HepG2 (cell line): ENCODE data around the gene SETD1A. TPM values are rescaled to one million over a fixed set of nuclear protein-coding genes. Genes with fewer than 3 reads are reported as not detected.

Experiments
- ATAC-seq: fragments of 200-7000 bp; cut with Tn5 transposase; 3 replicates; pipeline ENCODE4 v1.9.1; 2020; ENCODE audit warnings: mild to moderate bottlenecking, moderate library complexity
- BruUV-seq: library from RNA; stranded (reverse); fragments of 400-500 nt; replicated peaks from 2 replicates; lab custom pipeline; 2021; lab: Mats Ljungman, UMichigan
- CTCF ChIA-PET: fragments of 300-600 bp; formaldehyde crosslinking; extraction: SDS; loops from one replicate; lab custom pipeline; 2021; ENCODE audit warnings: low total read pairs, inconsistent platforms, low intra/inter-chr PET ratio; lab: Yijun Ruan, JAX
- POLR2A ChIA-PET: fragments of 350-600 bp; sonication (Branson Sonifier 250); formaldehyde crosslinking; loops from one replicate; lab custom pipeline; 2020; ENCODE audit warnings: antibody characterized with exemption, inconsistent platforms; lab: Yijun Ruan, JAX
- DNase-seq: peaks from one replicate; pipeline ENCODE4 v3.0.0-alpha.2; 2015; ENCODE audit warnings: low spot score
- FAIRE-seq: peaks from 3 replicates; lab custom pipeline; 2011; peaks lifted over from hg19 to GRCh38; lab: Jason Lieb, UNC
- H2AFZ ChIP-seq: one replicate; pipeline ENCODE4 v1.6.1; 2011; ENCODE audit warnings: low read length, inconsistent platforms
- H3K27ac ChIP-seq: fragments of 300-600 bp; 3 replicates; pipeline ENCODE4 v1.8.0; 2011; ENCODE audit warnings: mixed run types, mild to moderate bottlenecking, mixed read lengths, low read length, inconsistent platforms; ENCODE audit not compliant: insufficient read depth; ENCODE audit errors: extremely low read length
- H3K27me3 ChIP-seq, 2 experiments: fragments of 200-600 bp in 1 of 2; 2 replicates in 1 of 2; 3 replicates in 1 of 2; pipeline versions ENCODE4 v1.6.0 to v1.8.0; 2011; ENCODE audit warnings: low read length in 2 of 2, mild to moderate bottlenecking in 2 of 2, moderate library complexity in 2 of 2, inconsistent platforms in 1 of 2; ENCODE audit not compliant: insufficient read depth in 2 of 2, control insufficient read depth in 1 of 2
- H3K36me3 ChIP-seq, 2 experiments: fragments of 200-600 bp in 1 of 2; replicated peaks in 1 of 2; 2 replicates in 1 of 2; 3 replicates in 1 of 2; pipeline versions ENCODE4 v1.5.1 to v1.8.0; 2011; ENCODE audit warnings: low read length in 2 of 2, inconsistent platforms in 1 of 2; ENCODE audit not compliant: insufficient read depth in 2 of 2, control insufficient read depth in 1 of 2
- H3K4me1 ChIP-seq: 2 replicates; pipeline ENCODE4 v1.5.1; 2012; ENCODE audit warnings: low read length, inconsistent platforms; ENCODE audit not compliant: insufficient read depth
- H3K4me2 ChIP-seq: 2 replicates; pipeline ENCODE4 v1.6.0; 2011; ENCODE audit warnings: low read depth, low read length, inconsistent platforms
- H3K4me3 ChIP-seq, 3 experiments: fragments of 200-600 bp in 1 of 3; sonication (generic), shearing (Covaris generic) in 1 of 3; replicated peaks in 1 of 3; 2 replicates each; pipeline ENCODE4 v1.5.1; 2011 to 2016; ENCODE audit warnings: low read length in 3 of 3, inconsistent platforms in 2 of 3, low read depth in 2 of 3, mild to moderate bottlenecking in 2 of 3, control low read depth in 1 of 3, mixed read lengths in 1 of 3; ENCODE audit not compliant: insufficient read depth in 1 of 3
- H3K79me2 ChIP-seq: one replicate; pipeline ENCODE4 v1.6.1; 2011; ENCODE audit warnings: low read length, inconsistent platforms; ENCODE audit not compliant: insufficient read depth
- H3K9ac ChIP-seq: 2 replicates; pipeline ENCODE4 v1.6.0; 2011; ENCODE audit warnings: mild to moderate bottlenecking, low read depth, low read length, inconsistent platforms; ENCODE audit not compliant: insufficient read depth
- H3K9me3 ChIP-seq: 2 replicates; pipeline ENCODE4 v1.5.1; 2012; ENCODE audit warnings: mild to moderate bottlenecking, low read length
- H4K20me1 ChIP-seq: 2 replicates; pipeline ENCODE4 v1.6.0; 2011; ENCODE audit warnings: inconsistent platforms, mild to moderate bottlenecking, low read length, moderate library complexity; ENCODE audit not compliant: insufficient read depth
- CENPX ChIP-seq: sonication (generic); formaldehyde crosslinking; IDR thresholded peaks from 2 replicates; pipeline ENCODE4 v1.9.0; 2021; ENCODE audit warnings: mild to moderate bottlenecking, missing genetic modification reagents, moderate library complexity
- CHD2 ChIP-seq: IDR thresholded peaks from 2 replicates; pipeline ENCODE4 v1.6.1; 2011; ENCODE audit warnings: low read depth, low read length, improper control_type of control experiment
- CHD4 ChIP-seq: fragments of 200-600 bp; sonication (generic); IDR thresholded peaks from 2 replicates; pipeline ENCODE4 v1.7.0; 2017; ENCODE audit warnings: mild to moderate bottlenecking, low read length, borderline replicate concordance
- FOXK1 ChIP-seq: sonication (generic); formaldehyde crosslinking; IDR thresholded peaks from 2 replicates; pipeline ENCODE4 v1.4.0; 2020; ENCODE audit warnings: low read depth, missing genetic modification reagents, borderline replicate concordance
- HNRNPUL1 ChIP-seq: fragments of 200-400 bp; formaldehyde crosslinking; IDR thresholded peaks from 2 replicates; pipeline ENCODE4 v1.6.1; 2017; ENCODE audit warnings: low read depth, mild to moderate bottlenecking, low read length, moderate library complexity
- IRF9 ChIP-seq: sonication (generic); formaldehyde crosslinking; IDR thresholded peaks from 2 replicates; pipeline ENCODE4 v1.8.0; 2022; ENCODE audit warnings: missing genetic modification reagents, mild to moderate bottlenecking, borderline replicate concordance
- ZNF251 ChIP-seq: sonication (generic); formaldehyde crosslinking; IDR thresholded peaks from 2 replicates; pipeline ENCODE4 v1.9.0; 2021; ENCODE audit warnings: mild to moderate bottlenecking, missing genetic modification reagents
- ZNF44 ChIP-seq: sonication (generic); formaldehyde crosslinking; IDR thresholded peaks from 2 replicates; pipeline ENCODE4 v1.5.1; 2020; ENCODE audit warnings: mild to moderate bottlenecking, missing genetic modification reagents
- ZNF556 ChIP-seq: sonication (generic); formaldehyde crosslinking; IDR thresholded peaks from 2 replicates; pipeline ENCODE4 v1.4.0; 2020; ENCODE audit warnings: mild to moderate bottlenecking, missing genetic modification reagents, borderline replicate concordance
- ZNF724P ChIP-seq: sonication (generic); formaldehyde crosslinking; IDR thresholded peaks from 2 replicates; pipeline ENCODE4 v1.8.0; 2022; ENCODE audit warnings: missing genetic modification reagents, borderline replicate concordance
- ZNF776 ChIP-seq: sonication (generic); formaldehyde crosslinking; IDR thresholded peaks from 2 replicates; pipeline ENCODE4 v1.4.0; 2020; ENCODE audit warnings: mild to moderate bottlenecking, missing genetic modification reagents
- WGBS: methylation state at CpG from one replicate; pipeline ENCODE4 v1.1.6; 2017; ENCODE audit warnings: low lambda C conversion rate; 5-methylcytosine and 5-hydroxymethylcytosine counted together
- in situ Hi-C: cut with HindIII; loops from 2 replicates; pipeline ENCODE4 v1.10.0; 2017; ENCODE audit warnings: low pct_unique_long_range_greater_than_20kb; ENCODE audit not compliant: extremely low pct_ligation_motif_present
- intact Hi-C: fragments of 100-400 bp; cut with micrococcal nuclease; formaldehyde crosslinking; loops from one replicate; pipeline ENCODE4 v1.10.0; 2022; ENCODE audit not compliant: unreplicated experiment
- polyA plus RNA-seq, 8 experiments: library from polyadenylated mRNA; depleted of rRNA in 3 of 8; stranded (reverse) in 7 of 8; unstranded in 1 of 8; fragments of >200 nt; fragmentation: Illumina TruSeq in 4 of 8; extraction: Trizol in 4 of 8; gene quantifications; 2 replicates each; pipeline versions ENCODE4 v1.2.1 to v1.2.3, GENCODE V29; 2011 to 2016; ENCODE audit warnings: low read depth in 4 of 8, missing spikeins in 1 of 8, mixed read lengths in 1 of 8; ENCODE audit not compliant: insufficient read depth in 1 of 8
- total RNA-seq, 5 experiments: library from RNA; depleted of rRNA; stranded (reverse); fragments of >200 nt; fragmentation: Illumina TruSeq; extraction: Trizol; gene quantifications; 2 replicates each; pipeline ENCODE4 v1.2.3, GENCODE V29; 2016; ENCODE audit warnings: low read depth in 1 of 5
- TF ChIP-seq, protein P1 (sequence below): sonication (generic); formaldehyde crosslinking; IDR thresholded peaks from 2 replicates; pipeline ENCODE4 v1.8.0; 2022; ENCODE audit warnings: low read depth, missing genetic modification reagents
- TF ChIP-seq, protein P2 (sequence below): sonication (generic); formaldehyde crosslinking; IDR thresholded peaks from 2 replicates; pipeline ENCODE4 v1.5.0; 2020; ENCODE audit warnings: missing genetic modification reagents
- TF ChIP-seq, protein P3 (sequence below): IDR thresholded peaks from 2 replicates; pipeline ENCODE4 v1.6.1; 2012; ENCODE audit warnings: low read length, improper control_type of control experiment

Gene SETD1A
- total and polyA plus RNA-seq, 2 of the 13 experiments (the other 11 are each of a cell fraction or from before 2014, with no cell fraction given) = 3.8 to 5.6 TPM

DNA sequence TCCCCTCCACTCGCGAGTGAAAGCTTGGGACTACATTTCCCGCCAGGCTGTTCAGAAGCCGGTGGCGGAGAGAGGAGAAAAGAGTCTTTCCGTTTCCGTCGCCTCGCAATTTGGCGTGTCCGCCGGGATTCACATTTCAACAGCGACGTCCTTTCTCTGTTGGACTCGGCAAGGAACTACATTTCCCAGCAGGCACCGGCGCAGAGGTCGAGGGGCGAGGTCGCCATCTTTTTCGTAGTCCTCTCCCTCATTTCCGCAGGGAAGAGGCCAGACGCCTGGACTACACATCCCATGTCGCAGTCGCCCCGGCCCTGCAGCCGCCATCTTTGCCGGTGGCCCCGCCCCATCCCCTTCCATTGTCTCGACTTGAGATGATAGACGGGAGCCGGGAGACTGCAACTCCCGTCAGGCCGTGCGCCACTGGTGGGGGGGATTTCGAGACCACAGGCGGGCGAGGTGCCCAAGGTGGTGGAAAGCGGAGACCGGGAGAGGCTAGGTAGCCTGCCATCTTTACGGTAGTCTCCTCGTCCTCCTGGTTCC is 35.1 kb upstream of the SETD1A start (continued):
- TF ChIP-seq ZNF251 (CRISPR knock-in tag) = no peak

DNA sequence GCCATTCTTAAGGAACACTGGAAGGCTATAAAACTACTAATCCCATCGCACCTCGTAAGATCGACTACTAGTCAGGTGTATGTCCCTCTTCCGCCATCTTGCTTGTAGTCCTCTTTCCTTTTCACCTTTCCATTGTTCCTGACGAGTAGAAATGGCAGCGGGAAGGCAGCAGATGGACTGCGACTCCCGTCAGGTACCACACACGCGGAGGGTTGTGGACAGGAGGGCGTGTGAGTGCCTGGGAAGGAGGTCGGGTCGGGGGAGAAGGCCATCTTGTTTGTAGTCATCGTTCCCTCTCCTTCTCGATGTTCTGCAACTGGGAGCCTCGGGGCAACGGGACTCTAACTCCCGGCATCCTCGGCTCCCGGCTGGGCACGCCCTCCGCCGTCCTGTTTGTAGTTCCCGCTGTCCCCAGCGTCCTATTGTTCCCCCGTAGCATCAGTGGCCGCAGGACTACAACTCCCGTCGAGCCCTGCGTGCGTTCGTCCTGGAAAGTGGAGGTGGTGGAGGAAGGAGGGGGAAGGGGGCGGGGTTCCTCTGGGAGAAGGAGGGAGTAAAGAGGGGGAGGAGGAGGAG is 34.5 kb upstream of the SETD1A start:
- no TSS peak for BruUV-seq
- peak overlapping the region; percentile 90 for H3K9ac ChIP-seq
- TF ChIP-seq CHD2 (peak; percentile 76; the same call in 1 of the 2 replicates), ZNF556 (CRISPR knock-in tag) (no peak; the same call in 1 of the 2 replicates), FOXK1 (CRISPR knock-in tag) (peak; percentile 47; the same call in 1 of the 2 replicates), ZNF776 (no peak), ZNF724P (CRISPR knock-in tag) (no peak), CHD4 (no peak), ZNF44 (no peak; the same call in 1 of the 2 replicates), HNRNPUL1 (no peak), IRF9 (CRISPR knock-in tag) (no peak), CENPX (no peak)
- TF ChIP-seq, protein P1, sequence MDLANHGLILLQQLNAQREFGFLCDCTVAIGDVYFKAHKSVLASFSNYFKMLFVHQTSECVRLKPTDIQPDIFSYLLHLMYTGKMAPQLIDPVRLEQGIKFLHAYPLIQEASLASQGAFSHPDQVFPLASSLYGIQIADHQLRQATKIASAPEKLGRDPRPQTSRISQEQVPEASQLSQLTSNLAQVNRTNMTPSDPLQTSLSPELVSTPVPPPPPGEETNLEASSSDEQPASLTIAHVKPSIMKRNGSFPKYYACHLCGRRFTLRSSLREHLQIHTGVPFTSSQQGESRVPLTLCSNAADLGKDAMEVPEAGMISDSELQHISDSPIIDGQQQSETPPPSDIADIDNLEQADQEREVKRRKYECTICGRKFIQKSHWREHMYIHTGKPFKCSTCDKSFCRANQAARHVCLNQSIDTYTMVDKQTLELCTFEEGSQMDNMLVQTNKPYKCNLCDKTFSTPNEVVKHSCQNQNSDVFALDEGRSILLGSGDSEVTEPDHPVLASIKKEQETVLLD (CRISPR knock-in tag) = no peak
- TF ChIP-seq, protein P2, sequence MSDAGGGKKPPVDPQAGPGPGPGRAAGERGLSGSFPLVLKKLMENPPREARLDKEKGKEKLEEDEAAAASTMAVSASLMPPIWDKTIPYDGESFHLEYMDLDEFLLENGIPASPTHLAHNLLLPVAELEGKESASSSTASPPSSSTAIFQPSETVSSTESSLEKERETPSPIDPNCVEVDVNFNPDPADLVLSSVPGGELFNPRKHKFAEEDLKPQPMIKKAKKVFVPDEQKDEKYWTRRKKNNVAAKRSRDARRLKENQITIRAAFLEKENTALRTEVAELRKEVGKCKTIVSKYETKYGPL (CRISPR knock-in tag) = no peak
- TF ChIP-seq, protein P3, sequence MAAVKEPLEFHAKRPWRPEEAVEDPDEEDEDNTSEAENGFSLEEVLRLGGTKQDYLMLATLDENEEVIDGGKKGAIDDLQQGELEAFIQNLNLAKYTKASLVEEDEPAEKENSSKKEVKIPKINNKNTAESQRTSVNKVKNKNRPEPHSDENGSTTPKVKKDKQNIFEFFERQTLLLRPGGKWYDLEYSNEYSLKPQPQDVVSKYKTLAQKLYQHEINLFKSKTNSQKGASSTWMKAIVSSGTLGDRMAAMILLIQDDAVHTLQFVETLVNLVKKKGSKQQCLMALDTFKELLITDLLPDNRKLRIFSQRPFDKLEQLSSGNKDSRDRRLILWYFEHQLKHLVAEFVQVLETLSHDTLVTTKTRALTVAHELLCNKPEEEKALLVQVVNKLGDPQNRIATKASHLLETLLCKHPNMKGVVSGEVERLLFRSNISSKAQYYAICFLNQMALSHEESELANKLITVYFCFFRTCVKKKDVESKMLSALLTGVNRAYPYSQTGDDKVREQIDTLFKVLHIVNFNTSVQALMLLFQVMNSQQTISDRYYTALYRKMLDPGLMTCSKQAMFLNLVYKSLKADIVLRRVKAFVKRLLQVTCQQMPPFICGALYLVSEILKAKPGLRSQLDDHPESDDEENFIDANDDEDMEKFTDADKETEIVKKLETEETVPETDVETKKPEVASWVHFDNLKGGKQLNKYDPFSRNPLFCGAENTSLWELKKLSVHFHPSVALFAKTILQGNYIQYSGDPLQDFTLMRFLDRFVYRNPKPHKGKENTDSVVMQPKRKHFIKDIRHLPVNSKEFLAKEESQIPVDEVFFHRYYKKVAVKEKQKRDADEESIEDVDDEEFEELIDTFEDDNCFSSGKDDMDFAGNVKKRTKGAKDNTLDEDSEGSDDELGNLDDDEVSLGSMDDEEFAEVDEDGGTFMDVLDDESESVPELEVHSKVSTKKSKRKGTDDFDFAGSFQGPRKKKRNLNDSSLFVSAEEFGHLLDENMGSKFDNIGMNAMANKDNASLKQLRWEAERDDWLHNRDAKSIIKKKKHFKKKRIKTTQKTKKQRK = no peak

More for the DNA sequence above, 34.5 kb upstream of the SETD1A start:
- intact Hi-C loops (loop anchor here (1.0 to 10.0 kb wide), 2 partner anchors 25 to 228 kb away; partner anchors contain the start of gene SRCAP), in situ Hi-C loops (loop anchor here (5.0 kb wide), 1 partner anchor 81 kb away; no protein-coding TSS in a partner anchor)
- Histone ChIP-seq H3K36me3 (peaks cover 0 to 5% of the 10 kb centered on the region in 2 experiments; a peak in 1 of 5 replicates), H4K20me1 (no peaks in the 10 kb centered on the region; the same call in 1 of the 2 replicates), H3K27me3 (no peaks in the 10 kb centered on the region; a peak in 1 of 5 replicates), H3K4me2 (peak overlapping the region; percentile 63), H3K27ac (peak overlapping the region; percentile 87), H3K4me3 (peak overlapping the region; percentile 65 to 87 (median 76)), H3K79me2 (no peaks in the 10 kb centered on the region), H2AFZ (no peak overlapping the region), H3K4me1 (peaks cover 19% of the 10 kb centered on the region), H3K9me3 (no peaks in the 10 kb centered on the region)
- POLR2A ChIA-PET = interaction anchor here (0.6 to 1.5 kb wide), 11 partner anchors 9 to 264 kb away, joined by 3 to 7 read pairs (median 3); partner anchors contain the start of genes CTF1, ORAI3 and PHKG2
- peak; percentile 99 for DNase-seq
- ATAC-seq = peak; percentile 84
- FAIRE-seq = no peak
- CTCF ChIA-PET = no interaction called here
- WGBS = under 1% methylated on average over 33 of the region's 33 CpGs
